HG02885 (cell line): ENCODE data around the gene XKR7.
"Not testable (repeated sequence)": the region's sequence is repeated elsewhere in the genome, so short reads cannot be mapped to it uniquely, and the experiment has no call there.

Experiments
- ATAC-seq: cut with Tn5 transposase; IDR thresholded peaks from one replicate; pipeline ENCODE4 v1.9.1; 2021; ENCODE audit warnings: mild to moderate bottlenecking; ENCODE audit not compliant: unreplicated experiment, poor library complexity

XKR7 gene, protein sequence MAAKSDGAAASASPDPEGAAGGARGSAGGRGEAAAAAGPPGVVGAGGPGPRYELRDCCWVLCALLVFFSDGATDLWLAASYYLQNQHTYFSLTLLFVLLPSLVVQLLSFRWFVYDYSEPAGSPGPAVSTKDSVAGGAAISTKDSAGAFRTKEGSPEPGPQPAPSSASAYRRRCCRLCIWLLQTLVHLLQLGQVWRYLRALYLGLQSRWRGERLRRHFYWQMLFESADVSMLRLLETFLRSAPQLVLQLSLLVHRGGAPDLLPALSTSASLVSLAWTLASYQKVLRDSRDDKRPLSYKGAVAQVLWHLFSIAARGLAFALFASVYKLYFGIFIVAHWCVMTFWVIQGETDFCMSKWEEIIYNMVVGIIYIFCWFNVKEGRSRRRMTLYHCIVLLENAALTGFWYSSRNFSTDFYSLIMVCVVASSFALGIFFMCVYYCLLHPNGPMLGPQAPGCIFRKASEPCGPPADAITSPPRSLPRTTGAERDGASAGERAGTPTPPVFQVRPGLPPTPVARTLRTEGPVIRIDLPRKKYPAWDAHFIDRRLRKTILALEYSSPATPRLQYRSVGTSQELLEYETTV

DNA sequence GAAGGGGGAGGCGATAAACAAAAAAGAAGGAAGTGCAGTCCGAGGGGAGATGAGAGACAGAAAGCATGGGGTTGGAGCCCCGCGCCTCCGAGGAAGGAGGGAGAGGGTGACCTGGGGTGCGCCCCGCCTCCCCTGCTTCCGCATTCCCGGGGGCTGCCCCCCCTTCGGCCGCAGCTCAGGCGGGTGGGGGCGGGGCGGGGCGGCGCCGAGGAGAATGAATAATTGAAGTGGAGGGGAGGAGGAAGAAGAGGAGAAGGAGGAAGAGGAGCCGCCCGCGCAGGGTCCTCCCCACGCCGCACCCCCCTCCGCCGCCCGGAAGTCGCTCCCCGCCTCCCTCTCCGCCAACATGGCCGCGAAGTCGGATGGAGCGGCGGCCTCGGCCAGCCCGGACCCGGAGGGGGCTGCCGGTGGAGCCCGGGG lies at the start of gene XKR7:
Gene XKR7, plus strand, starts transcription at position 322 of the 420 bp plus-strand sequence. Its CDS starts 25 bp downstream, at position 347.
- ATAC-seq, result no peak

DNA sequence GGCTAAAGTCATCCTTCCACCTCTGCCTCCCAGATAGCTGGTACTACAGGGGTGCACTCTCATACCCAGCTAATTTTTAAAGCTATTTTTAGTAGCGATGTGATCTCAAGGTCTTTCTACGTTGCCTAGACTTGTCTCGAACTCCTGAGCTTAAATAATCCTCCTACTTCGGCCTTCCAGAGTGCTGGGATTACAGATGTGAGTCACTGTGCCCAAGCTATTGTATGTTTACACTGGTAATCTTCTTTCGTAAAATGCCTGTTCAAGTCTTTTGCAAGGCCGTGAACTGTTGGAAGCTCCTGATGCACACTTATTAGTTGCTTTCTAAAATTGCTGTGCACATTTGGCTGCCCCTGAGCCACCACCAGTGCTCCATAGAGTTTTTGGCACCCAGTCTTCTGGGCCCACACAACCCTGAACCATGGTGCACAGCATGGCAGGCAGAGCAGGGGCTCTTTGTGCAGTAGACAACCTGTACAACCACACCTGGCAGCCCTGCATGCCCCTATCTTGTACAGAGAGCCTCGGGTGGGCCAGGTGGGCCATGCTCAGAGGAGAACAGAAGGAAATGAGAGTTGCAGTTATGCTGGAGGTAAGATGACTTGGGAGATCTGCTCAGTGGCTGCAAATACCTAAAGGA lies 49.4 kb upstream of the XKR7 start:
- ATAC-seq, result no peak

DNA sequence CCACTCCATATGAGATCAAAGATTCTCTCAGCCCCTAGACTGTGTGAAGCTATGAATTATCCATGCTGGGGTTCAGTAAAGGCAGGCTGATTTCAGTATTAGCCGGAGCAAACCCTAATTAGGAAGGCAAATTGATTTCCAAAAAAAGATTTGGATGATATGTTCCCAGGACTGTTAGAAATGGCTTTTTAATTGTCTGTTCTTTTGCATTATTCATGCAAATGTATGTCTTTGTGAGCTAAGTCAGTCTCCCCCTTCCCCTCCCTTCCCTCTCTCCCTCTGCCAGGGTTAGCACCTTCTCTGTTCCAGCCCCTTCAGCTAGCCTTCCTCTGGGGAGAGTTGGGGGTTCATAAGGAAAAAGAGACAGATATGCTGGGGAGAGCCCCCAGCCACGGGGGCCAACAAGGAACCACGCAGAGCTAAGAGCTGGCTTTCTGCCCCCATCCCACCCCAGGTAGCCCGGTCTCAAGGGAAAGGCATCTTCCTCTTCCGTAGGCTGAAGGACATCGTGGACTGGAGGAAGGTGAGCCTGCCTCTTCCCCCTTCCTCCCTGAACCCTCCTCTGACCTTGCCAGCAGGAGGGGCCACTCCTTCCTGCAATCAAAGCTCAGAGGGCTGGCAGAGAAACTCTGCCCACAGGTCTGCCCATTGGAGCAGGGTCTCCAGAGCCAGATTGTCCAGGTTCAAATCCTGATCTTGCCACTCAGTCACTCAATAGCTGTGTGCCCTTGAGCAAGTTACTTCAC lies 48.4 kb upstream of the XKR7 start:
- no peak for ATAC-seq

DNA sequence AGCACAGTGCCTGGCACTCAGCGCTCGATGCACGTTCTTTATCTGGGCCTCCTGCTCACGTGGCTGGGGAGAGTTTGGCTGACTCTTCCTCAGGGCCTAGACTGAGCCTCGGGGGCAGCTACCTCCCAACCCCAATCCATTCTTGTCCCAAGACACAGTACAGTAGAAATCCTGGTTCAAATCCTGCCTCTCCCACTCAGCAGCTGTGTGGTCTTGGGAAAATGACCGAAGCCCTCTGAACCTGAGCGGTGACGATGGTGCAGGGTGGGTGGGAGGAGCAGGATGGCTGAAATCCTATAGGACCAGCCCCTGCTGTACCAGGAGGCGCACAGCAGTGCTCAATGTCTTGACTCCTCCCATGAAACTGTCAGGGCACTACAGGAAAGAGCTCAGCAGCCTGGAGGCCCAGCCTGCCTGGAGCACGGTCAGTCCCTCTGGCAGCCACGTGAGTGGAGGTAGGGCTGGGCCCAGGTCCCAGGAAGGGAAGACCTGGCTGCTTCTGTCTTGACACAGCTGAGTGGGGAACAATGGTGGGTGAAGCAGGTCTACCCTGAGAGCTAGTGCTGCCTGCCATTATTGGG lies 47.6 kb upstream of the XKR7 start:
- ATAC-seq, result no peak

DNA sequence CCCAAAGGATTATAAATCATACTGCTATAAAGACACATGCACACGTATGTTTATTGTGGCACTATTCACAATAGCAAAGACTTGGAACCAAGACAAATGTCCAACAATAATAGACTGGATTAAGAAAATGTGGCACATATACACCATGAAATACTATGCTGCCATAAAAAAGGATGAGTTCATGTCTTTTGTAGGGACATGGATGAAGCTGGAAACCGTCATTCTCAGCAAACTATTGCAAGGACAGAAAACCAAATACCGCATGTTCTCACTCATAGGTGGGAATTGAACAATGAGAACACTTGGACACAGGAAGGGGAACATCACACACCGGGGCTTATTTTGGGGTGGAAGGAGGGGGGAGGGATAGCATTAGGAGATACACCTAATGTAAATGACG lies 46.5 kb upstream of the XKR7 start:
- ATAC-seq, result not testable (repeated sequence)

DNA sequence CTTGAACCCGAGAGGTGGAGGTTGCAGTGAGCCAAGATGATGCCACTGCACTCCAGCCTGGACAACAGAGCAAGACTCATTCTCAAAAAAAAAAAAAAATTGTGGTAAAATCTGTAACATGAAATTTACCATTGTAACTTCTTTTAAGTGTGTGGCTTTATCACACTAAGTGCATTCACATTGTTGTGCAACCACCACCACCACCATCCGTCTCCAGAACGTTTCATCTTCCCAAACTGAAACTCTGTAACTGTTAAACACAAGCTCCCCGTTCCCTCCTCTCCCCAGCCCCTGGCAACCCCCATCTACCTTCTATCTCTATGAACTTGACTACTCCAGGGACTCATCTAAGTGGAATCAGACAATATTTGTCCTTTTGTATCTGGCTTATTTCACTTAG lies 45.8 kb upstream of the XKR7 start:
- no peak for ATAC-seq

DNA sequence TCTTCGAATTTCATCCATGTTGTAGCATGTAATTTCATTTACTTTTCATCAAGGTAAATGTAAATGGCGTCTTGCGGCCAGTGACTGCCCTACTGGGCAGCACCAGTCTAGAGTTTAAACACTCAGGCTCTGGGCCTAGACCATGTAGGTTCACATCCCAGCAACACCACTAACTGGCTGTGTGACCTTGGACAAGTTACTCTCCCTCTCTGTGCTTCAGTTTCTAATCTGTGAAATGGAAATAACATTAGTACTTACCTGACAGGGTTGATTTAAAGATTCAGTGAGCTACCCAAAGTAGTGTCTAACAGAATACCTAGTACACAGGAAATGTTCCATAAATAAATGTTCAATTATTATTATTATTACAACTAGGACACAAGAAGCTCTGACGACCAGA lies 45.4 kb upstream of the XKR7 start:
- ATAC-seq, result no peak

DNA sequence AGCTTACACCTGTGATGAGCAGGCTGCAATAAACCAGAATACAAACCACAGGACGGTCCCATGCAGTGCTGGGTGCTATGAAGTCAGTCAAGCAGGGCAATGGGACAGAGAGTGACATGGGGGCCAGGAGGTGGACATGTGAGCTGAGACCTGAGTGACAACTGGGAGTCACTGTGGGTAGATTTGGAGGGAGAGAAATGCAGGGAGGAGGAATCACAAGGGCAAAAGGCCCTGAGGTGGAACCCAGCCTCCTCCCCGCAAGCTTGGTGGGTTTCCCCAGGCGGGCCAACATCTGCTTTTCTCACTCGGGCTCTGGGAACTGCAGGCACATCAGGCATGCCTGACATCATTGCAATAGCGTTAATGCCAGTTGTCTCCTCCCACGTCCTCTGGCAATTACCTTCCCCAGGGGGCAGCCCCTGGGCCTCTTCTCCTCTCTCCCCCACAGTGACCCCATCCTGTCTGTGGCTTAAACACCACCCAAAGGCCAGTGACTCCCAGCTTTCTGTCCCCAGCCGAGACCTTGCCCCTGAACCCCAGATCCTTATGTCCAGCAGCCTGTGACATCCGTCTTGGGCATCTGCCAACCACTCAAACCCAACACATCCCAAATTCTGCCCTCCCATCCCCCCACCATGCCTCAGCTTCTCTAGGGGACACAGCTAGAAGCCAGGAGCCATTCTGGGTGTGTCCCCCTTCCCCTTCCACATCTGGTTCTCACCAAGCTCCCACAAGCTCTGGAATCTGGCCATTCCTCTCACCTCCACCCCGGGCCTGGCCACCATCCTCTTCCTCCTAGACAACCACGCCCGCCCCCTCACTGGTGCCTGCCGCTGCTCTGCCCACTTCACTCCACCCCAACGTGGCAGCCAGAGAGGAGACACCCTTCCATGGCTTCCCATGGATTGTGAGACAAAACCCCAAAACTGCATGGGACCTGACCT lies 44.3 kb upstream of the XKR7 start:
- ATAC-seq, result peak; percentile 68

- ATAC-seq, result no peak
These were observed 43.4 kb upstream of the XKR7 start for GRCh38 chr20:31924561-31924960.

DNA sequence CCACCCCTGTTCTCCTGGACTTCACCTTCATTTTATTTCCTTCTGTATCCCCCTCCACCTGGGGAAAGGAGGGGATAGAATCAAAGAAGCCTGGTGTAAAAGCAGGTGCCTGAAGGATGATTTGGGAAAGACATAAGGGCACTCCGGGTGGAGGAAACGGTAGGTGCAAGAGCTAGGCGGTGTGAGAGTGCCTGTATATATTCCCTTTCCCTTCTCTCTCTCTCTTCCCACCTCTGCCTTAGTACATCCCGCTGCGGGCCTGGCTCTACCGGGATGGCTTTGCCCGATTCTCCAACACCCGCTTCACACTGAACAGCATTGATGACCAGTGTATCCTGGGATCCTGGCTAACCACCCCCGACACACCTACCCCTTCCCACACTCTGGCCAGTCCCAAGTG lies 42.3 kb upstream of the XKR7 start:
- ATAC-seq, result no peak

DNA sequence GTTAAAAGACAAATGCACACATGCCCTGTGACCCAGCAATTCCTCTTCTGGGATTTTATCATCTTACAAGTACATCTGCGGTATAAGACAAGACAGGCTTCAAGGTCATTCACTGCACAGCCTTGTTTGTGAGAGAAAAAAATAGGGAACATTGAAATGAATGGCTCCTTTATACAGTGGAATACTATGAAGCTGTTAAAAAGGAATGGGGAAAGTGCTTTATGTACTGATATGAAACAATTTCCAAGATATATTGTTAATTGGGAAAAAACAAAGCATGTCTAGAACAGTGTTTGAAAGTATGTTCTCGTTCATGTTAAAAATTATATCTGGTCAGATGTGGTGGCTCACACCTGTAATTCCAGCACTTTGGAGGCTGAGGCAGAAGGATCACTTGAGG lies 41.5 kb upstream of the XKR7 start:
- ATAC-seq, result no peak

GRCh38 chr20:31927627-31928159 lies 40.3 kb upstream of the XKR7 start:
- no peak for ATAC-seq

DNA sequence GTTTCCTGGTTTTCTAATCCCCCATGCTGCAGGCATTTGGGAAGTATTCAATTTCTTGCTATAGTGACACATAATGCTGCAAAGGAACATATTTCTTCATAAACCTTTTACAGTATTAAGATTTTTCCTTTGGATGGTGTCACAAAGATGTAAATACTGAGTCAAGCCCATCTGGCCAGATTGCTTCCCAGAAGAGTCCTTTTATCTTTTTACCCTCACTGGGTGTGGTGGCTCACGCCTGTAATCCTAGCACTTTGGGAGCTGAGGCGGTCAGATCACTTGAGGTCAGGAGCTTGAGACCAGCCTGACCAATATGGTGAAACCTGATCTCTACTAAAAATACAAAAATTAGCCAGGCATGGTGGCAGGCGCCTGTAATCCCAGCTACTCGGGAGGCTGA lies 38.3 kb upstream of the XKR7 start:
- not testable (repeated sequence) for ATAC-seq

- no peak for ATAC-seq
These were observed 37.2 kb upstream of the XKR7 start for GRCh38 chr20:31930779-31931178.

- ATAC-seq, result no peak
These were observed 34.3 kb upstream of the XKR7 start for GRCh38 chr20:31933698-31934097.

DNA sequence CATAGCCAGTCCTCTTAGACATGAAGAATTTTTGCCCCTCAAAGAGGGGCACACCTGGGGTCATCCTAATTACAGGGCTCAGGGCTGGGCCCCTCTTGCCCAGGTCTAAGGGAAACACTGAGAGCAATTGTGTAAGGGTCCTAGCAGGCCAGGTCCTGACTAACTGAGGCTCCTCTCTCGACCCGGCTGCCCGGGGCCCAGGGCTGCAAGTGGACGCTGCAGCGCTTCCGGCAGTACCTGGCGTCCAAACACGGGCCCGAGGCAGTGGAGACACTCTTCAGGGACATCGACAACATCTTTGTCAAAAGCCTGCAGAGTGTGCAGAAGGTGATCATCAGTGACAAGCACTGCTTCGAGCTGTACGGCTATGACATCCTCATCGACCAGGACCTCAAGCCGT lies 33.5 kb upstream of the XKR7 start:
- ATAC-seq, result no peak

DNA sequence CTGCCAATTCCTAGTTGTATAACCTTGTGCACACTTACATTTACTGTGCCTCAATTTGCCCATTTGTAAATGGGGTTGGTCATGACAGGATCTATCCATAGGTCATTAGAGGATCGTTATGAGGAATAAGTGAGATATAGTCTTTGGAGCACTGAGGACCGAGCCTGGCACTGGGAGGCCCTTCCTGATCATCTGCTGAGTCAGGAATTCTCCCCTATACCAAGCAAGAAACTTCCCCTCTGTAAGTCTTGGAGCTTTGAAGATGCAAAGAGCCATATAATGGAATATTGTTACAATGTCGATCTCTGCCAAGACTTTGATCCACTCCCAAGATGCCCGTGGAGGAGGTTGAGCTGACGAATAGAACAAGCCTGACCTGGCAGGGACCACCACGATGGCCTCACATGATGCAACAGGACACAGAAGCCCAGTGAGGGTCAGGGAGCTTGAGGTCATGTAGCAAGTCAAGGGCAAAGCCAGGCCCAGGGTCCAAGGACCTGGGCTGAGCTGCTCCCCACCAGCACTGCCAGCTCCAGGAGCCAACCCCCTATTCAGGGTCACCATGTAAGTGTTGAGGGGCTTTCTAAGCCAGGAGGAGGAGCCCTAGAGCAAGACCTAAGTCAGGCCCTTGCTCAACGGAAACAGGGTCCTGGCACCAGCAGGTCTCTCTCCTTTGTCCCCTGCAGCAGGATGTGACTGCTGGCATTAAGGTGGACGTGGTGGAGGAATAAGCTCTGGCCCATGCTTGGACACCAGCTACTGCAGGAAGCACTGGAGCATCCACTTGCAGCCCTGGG lies 32.8 kb upstream of the XKR7 start:
- ATAC-seq, result no peak

DNA sequence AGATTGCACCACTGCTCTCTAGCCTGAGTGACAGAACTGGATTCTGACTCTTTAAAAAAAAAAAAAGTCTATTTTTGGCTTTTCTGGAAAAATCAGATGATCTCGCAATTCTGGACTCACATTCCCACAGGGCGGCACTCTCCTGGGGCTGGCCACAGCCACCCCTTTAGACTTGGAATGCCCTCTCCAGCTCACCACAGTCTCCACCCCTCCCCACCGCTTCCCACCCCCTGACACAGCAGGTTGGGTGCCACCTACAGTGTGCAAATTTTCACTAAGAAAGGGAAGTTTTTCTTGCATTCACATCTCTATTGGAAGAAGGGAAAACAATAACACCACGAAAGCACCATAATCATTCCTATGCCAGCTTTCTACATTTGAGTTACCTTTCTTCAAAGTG lies 31.5 kb upstream of the XKR7 start:
- no peak for ATAC-seq
